ENCODE data around the gene ZNF280B.
"Not testable (repeated sequence)": the region's sequence is repeated elsewhere in the genome, so short reads cannot be mapped to it uniquely, and the experiment has no call there.

The ZNF280B gene

GRCh38 chr22:22464541-22465054 lies 43.9 kb downstream of the ZNF280B start:
- DNase-seq (ENCODE audit: low read depth in 2 of 2): no peak

- peak; percentile 23 to 29 for DNase-seq (ENCODE audit: low read depth in 2 of 2)
Observed at GRCh38 chr22:22463855-22464540, 44.5 kb downstream of the ZNF280B start.

DNA sequence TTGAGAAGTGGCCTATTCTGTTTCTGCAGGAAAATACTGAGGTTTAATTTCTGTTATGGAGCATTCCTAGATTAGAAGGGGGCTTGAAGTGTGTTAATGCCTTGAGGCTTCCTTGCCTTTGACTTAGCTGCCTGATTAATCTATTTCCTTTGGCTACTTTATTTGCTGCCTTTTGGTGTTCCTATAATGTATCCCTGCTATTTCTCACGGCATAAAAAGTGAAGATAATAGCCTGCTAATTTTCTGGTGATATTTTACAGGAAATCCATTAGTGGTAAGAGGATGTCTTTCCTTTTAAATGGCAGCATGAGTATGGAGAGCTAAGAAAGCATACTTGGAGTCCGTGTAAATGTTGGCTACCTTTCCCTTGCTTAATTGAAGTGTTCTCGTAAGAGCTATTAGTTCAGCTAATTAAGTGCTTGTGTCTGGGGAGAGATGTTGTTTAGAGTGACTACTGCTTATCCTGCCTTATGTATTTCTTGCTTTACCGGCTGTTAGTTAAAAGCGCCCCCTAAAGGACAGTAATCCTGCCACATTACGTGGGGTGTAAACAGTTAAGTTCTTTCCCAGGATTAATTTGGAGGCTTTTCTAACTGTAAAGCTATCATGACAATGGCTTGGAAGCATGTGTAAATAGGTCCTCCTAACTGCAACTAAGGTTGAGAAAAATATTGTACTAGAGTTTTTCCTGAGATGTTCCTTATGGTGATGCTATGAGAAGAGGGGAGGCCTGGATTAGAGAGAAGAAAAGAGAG lies 45.6 kb downstream of the ZNF280B start:
- DNase-seq (ENCODE audit: low read depth in 2 of 2): no peak

GRCh38 chr22:22461583-22461982 lies 47.0 kb downstream of the ZNF280B start:
- no peak for DNase-seq (ENCODE audit: low read depth in 2 of 2)

DNA sequence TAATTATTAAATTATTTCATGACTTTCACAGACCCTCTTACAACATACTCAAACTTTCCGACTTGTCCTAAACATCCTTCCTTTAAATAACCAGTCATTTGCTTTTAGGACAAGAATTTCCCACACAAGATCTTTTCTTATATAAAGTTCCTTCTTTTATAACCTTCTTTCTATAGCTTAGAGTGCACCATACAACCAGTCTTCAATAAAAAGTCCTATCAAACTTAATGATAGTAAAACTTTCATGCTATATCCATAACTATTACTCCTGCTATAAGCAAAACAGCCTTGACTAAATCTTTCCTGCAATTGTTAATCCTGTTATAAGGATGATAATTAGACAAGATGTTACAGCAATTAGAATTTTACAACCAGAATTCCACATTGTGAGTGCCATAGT lies 47.4 kb downstream of the ZNF280B start:
- no peak for DNase-seq (ENCODE audit: low read depth in 2 of 2)

GRCh38 chr22:22460635-22461034 lies 47.9 kb downstream of the ZNF280B start:
- DNase-seq (ENCODE audit: low read depth in 2 of 2): no peak

GRCh38 chr22:22460060-22460459 lies 48.5 kb downstream of the ZNF280B start:
- DNase-seq (ENCODE audit: low read depth in 2 of 2): no peak

GRCh38 chr22:22458896-22459588 lies 49.5 kb downstream of the ZNF280B start:
- no peak for DNase-seq (ENCODE audit: low read depth in 2 of 2)

DNA sequence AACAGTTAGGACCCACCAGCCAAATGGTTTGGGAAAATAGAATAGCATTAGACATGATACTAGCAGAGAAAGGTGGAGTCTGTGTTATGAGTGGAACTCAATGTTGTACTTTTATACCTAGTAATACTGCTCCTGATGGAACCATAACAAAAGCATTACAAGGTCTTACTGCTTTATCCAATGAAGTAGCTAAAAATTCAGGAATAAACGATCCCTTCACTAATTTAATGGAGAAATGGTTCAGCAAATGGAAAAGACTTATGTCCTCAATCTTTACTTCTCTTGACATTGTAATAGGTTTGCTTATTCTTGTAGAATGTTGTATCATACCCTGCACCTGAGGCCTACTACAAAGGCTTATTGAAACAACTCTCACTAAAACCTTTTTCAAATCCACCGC lies 50.2 kb downstream of the ZNF280B start:
- no peak for DNase-seq (ENCODE audit: low read depth in 2 of 2)

- no peak for DNase-seq (ENCODE audit: low read depth in 2 of 2)
Observed at GRCh38 chr22:22454997-22455396, 53.5 kb downstream of the ZNF280B start.

DNA sequence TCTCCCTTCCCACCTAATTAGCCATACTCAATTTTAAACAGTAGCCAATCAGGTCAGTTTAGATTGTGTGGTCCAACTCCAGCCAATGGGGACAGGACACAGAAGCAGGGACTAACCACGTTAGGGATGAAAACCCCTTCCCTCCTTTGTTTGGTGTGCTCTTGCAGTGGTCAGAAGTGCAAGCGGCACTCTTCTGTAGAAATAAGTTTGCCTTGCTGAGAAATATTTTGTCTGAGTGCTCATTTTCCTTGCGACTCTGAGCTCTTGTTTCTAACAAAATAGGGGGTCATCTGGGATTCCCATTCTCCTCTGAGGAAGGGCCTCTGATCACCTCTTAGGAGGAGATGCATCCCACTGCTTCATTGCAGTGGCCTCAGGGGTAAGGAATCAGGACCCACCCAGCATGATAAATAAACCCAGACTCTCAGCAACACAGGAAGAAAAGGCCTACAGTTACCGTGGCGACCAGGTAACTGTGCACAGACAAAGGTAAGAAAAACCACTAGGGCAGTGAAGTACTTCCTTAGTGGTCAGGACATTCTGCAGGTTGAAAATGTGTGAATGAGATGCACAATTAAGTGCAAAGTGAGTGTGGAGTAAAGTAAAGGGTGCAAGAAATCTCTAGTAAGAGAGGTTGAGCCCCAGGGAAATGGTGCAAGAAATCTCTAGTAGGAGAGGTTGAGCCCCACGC lies 55.4 kb downstream of the ZNF280B start:
- DNase-seq (ENCODE audit: low read depth in 2 of 2): no peak

DNA sequence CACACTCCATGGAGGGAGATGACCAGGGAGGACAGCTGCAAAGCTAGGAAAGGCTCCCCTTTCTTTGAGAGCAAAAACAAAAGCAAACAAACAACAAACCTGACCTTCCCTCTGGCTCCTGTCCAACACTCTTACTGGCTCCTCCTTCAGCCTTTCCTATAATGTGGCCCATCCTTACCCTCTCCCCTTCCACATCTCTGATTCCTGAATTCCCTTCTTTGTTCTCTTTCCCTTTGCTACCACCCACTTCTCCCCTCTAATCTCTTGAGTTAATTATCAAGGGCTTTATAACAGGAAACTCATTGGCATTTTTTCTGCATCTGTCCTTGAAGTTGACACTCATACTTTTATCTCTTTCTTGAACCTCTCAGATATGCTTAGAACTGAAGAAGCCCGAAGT lies 56.3 kb downstream of the ZNF280B start:
- no peak for DNase-seq (ENCODE audit: low read depth in 2 of 2)

DNA sequence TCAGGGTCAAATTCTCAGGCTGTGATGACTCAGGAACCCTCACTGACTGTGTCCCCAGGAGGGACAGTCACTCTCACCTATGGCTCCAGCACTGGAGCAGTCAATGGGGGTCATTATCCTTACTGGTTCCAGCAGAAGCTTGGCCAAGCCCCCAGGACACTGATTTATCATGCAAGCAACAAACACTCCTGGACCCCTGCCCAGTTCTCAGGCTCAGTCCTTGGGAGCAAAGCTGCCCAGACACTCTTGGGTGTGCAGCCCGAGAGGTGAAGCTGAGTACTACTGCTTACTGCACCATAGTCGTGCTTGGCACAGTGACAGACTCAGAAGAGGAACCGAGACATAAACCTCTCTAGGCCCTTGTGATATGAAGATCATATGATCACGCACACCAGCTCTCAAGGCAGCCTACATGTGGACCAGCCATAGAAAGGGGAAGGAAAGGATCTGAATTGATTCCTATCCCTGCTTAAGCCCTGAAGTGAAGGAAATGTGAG lies 58.2 kb downstream of the ZNF280B start:
- DNase-seq (ENCODE audit: low read depth in 2 of 2): no peak

DNA sequence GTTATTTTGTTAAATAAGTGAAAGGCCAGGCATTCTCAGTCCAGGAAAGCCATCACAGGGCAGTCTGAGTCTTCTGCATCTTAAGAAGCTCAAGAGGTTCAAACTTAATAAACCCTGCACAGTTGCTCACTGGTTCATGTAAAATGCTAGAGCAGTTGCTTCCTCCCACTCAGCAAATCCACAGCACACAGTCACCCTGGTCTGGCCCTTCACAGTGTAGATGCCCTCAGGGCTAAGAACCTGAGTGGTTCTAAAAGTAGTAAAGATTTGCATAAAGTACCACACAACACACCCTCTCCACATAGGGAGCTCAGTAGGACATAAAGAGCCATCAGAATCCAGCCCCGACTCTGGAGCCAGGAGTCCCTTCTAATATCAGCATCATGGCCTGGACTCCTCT lies 58.7 kb downstream of the ZNF280B start:
- DNase-seq (ENCODE audit: low read depth in 2 of 2): no peak

GRCh38 chr22:22446517-22446916 lies 62.0 kb downstream of the ZNF280B start:
- DNase-seq (ENCODE audit: low read depth in 2 of 2): no peak

- not testable (repeated sequence) for DNase-seq (ENCODE audit: low read depth in 2 of 2)
Observed at GRCh38 chr22:22444007-22444589, 64.4 kb downstream of the ZNF280B start.

DNA sequence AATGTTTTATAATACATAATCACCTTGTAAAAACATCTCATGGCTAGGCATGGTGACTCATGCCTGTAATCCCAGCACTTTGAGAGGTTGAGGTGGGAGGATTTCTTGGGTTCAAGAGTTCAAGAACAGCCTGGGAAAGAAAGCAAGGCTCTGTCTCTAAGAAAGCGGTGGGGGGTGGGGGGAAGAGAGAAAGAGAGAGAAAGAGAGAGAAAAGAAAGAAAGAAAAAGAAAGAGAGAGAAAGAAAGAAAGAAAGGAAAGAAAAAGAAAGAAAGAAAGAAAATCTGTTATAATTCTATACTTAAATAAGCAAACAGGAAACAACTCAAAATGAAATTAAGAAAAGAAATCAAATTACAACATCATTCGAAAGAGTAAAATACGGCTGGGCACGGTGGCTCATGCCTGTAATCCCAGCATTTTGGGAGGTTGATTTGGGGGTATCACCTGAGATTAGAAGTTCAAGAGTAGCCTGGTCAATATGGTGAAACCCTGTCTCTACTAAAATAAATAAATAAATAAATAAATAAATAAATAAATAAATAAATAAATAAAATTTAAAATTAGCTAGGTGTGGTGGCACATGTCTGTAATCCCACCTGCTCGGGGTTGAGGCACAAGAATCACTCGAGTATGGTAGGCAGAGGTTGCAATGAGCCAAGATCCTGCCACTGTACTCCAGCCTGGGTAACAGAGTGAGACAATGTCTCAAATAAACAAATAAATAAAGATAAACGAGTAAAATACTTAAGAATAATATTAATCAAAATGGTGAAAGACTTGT lies 65.4 kb downstream of the ZNF280B start:
- DNase-seq (ENCODE audit: low read depth in 2 of 2): no peak

DNA sequence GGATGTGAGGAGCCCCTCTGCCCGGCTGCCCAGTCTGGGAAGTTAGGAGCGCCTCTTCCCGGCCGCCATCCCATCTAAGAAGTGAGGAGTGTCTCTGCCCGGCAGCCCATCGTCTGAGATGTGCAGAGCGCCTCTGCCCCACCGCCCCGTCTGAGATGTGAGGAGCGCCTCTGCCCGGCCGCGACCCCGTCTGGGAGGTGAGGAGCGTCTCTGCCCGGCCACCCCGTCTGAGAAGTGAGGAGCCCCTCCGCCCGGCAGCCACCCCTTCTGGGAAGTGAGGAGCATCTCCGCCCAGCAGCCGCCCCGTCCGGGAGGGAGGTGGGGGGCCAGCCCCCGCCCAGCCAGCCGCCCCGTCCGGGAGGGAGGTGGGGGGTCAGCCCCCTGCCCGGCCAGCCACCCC lies 66.9 kb downstream of the ZNF280B start:
- DNase-seq (ENCODE audit: low read depth in 2 of 2): not testable (repeated sequence)

DNA sequence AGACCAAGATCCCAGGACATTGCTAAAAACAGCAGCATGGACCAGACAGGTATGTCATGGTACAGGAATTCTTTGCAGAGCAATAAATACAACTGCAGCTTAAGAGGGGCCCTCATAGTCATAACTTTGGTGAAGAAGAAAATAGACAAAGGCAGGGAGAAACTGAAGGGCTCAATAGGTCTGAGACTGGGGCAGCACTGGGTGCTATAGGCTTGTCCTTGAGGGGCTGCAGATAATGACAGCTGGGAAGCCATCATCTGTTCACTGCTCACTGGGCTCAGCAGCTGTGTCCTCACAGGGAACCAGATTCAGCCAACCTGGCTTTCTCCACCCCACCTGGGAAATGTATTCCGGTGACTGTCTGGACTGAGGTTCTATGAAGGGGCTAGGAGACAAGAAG lies 68.4 kb downstream of the ZNF280B start:
- DNase-seq (ENCODE audit: low read depth in 2 of 2): no peak

Measured in stimulated activated CD4-positive, alpha-beta T cell treated with anti-CD3 and anti-CD28 coated beads, Interleukin-12 subunit alpha, Interleukin-12 subunit beta, amount 100 ng/mL, for 24 hours (primary cell).